Embryonic facial prominence (tissue), 1 donor: ENCODE measurements around the gene WDR75.

Experiments
- DNase-seq: peaks from one replicate; pipeline ENCODE4 v3.0.0-alpha.2; 2016; ENCODE audit errors: extremely low spot score

WDR75 gene

GRCh38 chr2:189499137-189499536 lies 57.9 kb downstream of the WDR75 start:
- no peak for DNase-seq

- no peak for DNase-seq
Observed at GRCh38 chr2:189500456-189501160, 59.3 kb downstream of the WDR75 start.

DNA sequence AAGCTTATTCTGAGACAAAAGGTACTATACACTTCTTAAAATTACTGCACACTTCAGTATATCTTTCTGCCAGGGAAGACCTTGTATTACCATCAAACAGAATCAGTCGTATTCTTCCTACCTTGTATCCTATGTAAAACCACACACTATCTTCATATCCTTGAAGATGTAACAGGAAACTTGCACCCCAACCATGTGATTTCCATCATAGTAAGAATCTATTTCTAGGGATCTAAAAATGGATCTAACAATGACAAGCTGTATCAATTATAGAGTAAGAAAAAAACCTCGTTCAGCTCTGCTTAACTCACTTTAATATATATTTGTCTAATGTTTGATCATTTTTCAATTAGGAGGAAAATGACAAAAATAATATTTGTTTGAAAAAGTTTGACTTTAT lies 60.2 kb downstream of the WDR75 start:
- no peak for DNase-seq

GRCh38 chr2:189502714-189503113 lies 61.4 kb downstream of the WDR75 start:
- no peak for DNase-seq

DNA sequence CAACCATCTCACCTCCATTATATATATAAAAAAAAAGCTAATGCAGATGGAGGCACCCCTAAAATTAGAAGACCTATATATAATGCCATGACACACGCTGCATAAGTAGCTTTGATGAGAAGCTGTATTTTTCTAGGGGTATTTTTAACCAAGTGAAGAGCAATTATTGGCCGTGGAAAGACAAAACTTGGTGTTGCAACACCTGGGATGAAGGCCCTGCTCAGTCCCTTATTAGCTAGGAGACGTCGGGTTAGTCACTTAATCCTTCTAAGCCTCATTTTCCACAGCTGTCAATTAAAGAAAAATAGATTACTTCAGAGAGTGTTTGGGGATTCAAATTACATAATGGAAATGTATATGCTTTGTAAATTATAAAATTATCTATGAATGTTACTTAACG lies 63.0 kb downstream of the WDR75 start:
- DNase-seq = no peak

- DNase-seq = no peak
Observed at GRCh38 chr2:189505492-189505891, 64.2 kb downstream of the WDR75 start.

GRCh38 chr2:189506514-189506976 lies 65.3 kb downstream of the WDR75 start:
- DNase-seq = no peak

DNA sequence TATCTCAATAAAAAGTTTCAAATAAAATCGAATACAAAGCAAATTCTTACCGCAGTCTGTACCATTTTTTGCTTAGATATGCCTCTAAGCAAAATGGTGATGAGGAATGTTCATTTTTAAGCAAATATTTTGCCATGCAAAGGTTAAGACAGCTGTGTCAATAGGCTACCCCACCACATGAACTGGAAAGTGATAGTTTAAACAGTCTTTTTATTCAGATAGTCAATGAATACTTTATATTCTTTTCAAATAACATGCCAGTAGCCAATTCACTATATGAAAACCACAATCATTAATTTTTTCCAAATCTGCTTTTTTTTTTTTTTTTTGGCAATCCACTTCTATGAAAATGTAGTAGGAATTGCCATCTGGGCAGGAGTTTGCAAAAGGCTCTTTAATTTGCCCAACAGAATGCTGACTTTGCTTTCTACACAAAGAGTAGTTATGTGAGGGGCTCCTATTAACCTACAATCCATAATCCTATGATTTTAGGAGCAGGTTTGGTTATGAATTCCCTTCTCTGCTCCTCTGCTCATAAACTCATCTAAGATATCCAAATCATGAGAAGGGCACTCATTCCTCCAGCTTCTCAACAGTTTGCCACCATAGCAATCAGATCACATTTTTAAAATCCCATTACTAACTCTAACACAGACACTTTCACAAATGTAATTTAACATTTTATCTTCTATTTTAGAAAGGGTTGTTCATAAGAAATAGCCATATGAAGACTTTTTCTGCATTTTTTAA lies 70.1 kb downstream of the WDR75 start:
- no peak for DNase-seq

- DNase-seq = no peak
Observed at GRCh38 chr2:189511960-189512319, 70.7 kb downstream of the WDR75 start.

DNA sequence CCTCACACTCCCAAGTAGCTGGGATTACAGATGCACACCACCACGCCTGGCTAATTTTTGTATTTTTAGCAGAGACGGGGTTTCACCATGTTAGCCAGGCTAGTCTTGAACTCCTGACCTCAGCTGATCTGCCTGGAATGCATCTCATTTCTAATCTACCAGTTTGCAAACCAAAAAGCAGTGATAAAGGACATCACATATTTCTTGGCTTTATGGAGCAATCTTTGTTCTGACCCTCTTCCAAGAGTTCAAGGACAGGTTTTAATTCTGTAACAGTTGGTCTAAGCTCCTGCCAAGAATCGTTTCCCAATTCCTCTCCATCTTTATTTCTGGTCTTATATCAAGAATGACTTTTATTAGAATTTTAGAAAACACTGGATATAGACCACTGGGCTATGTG lies 71.6 kb downstream of the WDR75 start:
- no peak for DNase-seq

DNA sequence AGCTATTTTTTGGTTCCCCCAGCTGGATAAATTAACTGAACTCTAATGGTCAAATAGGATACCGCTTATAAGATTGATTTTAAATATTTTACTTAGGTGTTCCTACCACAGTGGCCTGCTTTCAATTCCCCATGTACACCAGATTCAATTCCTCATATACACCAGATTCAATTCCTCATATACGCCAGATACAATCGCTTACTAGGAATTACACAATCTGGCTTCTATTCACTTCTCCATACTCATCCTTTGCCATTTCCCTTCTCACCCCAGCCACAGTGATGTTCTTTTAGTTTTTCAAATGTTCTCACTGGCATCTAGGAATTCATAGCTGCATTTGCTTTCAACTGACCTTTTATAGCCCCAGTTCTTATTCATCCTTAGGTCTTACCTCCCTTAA lies 72.8 kb downstream of the WDR75 start:
- DNase-seq = no peak

DNA sequence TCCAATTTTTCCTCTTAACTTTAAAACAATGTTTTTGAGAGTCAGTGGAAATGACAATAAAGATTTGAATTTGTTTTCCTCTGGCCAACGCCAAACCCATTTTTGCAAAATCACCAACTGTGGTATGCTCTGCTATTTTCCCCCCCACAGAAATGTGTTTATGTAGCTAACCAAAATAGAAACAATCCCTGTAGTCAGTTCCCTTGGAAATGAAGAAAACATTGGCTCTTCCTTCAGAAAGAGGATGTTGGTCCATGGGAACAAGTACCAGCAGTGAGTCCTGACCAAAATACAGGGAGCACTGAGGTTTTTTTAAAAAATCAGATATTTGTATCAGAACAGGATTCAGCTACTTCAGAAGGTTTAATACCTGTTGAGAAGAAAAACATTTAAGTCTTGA lies 74.0 kb downstream of the WDR75 start:
- DNase-seq = no peak

- no peak for DNase-seq
Observed at GRCh38 chr2:189516546-189516945, 75.3 kb downstream of the WDR75 start.

DNA sequence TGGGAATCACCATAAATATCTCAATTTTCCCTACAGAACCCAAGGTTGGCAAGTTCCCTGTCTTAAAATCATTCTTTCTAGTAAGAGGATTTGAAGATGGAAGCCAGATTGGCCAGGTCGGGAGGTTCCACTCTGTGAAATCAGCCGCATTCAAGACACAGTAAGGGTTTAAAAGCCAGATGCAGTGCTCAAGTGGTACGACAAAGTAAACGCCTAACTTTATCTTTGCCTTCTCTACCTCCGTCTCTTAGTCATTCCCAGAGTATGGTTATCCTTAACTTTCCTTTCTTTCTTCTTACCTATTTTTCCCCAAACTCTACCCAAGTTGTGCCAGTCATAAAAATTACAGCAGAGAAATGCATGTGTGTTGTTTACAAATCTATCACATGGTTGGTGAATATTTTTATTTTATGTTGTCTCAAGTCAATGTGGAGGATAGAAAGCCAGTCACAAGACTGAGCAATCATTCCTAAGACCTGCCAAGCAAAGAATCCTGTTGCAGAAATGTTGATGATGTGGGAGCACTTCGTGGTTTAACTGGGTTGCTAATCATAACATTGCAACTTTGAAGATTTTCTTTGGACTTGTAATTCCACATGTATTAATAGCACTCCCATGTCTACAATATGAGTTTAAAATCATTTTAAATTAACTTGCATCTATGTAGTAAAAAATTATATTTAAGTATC lies 76.7 kb downstream of the WDR75 start:
- DNase-seq = no peak

GRCh38 chr2:189519631-189520387 lies 78.5 kb downstream of the WDR75 start:
- no peak for DNase-seq

DNA sequence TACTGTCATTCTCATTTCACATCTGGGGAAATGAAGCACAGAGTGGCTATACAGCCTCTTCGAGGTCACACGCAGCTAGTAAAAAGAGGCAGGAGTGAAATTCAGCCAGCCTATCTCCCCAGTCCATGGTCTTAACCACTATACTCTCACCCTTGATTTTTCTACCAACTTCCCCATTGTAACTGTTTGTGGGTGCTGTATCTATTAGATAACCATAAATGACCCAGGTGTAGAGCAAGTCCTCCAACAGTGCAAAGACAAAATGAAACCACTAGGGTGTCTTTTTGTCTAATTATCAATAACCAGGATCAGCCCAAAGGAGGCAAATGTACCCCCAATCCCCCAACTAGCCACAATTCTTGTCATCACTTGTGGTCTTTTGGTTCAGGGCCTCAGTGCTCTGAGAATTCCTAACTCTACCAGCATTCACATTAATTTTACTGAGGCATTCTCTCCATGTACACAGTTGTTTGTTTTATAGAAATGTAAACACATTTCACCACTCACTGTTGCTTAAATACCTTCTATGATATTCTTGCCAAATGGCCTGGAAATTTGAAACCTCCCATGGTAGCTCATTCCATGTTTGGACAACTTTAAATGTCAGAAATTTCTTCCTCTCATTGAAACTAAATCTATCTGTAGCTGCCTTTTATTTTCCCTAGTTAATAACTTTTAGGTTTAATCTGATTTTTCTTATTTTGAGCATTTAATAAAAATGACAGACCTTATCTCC lies 80.6 kb downstream of the WDR75 start:
- no peak for DNase-seq

DNA sequence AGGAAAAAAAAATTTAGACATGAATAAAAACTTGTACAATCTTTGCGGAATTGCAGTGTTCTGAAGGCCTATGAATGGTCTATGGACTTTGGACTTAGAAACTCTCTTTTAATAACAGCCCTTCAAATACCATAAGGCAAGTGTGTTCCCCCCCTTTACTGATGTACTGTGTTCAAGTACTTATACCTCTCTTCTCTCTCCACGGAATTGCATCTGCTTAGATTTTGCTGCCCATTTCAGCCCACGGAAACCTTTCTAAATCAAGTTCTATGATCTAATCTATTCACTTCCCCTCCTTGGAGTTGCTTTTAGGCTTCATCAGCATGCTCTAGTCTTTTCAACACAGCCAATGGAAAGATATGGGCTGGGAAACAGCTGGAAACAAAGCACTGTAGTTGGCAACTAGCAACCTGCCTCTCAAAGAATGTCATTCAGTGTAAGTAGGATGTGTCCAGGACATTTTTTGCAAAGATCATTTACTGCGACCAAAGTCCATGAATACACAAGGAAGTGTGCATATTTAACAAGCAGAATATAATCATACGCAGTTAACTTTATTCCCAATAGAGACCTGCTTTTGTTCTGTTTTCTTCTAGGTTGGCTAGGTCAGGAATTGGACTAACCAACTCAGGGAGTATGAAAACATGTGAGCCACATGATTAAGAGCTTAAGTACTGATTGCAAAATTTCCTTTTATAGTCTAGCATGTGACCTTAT lies 81.3 kb downstream of the WDR75 start:
- DNase-seq = no peak

GRCh38 chr2:189524746-189525145 lies 83.5 kb downstream of the WDR75 start:
- no peak for DNase-seq
